GM21526 (cell line): ENCODE results near the gene PNPLA5.

Experiments
- ATAC-seq: cut with Tn5 transposase; IDR thresholded peaks from one replicate; pipeline ENCODE4 v1.9.1; 2021; ENCODE audit warnings: moderate library complexity; ENCODE audit not compliant: unreplicated experiment, low FRiP score

PNPLA5 gene

GRCh38 chr22:43858156-43858895, 33.5 kb downstream of the PNPLA5 start:
- ATAC-seq = no peak

- ATAC-seq = no peak
Observed at GRCh38 chr22:43857367-43857766, 34.4 kb downstream of the PNPLA5 start.

GRCh38 chr22:43855431-43855830, 36.4 kb downstream of the PNPLA5 start:
- no peak for ATAC-seq

GRCh38 chr22:43854786-43855271, 37.0 kb downstream of the PNPLA5 start:
- ATAC-seq = no peak

GRCh38 chr22:43854121-43854785, 37.6 kb downstream of the PNPLA5 start:
- ATAC-seq = no peak

- ATAC-seq = no peak
Observed at GRCh38 chr22:43853328-43853931, 38.4 kb downstream of the PNPLA5 start.

GRCh38 chr22:43852573-43853327, 39.1 kb downstream of the PNPLA5 start:
- no peak for ATAC-seq

GRCh38 chr22:43851979-43852307, 39.9 kb downstream of the PNPLA5 start:
- no peak for ATAC-seq

- no peak for ATAC-seq
Observed at GRCh38 chr22:43851058-43851978, 40.5 kb downstream of the PNPLA5 start.

GRCh38 chr22:43850529-43850928, 41.3 kb downstream of the PNPLA5 start:
- no peak for ATAC-seq

GRCh38 chr22:43849731-43850130, 42.1 kb downstream of the PNPLA5 start:
- no peak for ATAC-seq

GRCh38 chr22:43848366-43849171, 43.2 kb downstream of the PNPLA5 start:
- ATAC-seq = no peak

- ATAC-seq = no peak
Observed at GRCh38 chr22:43847376-43848289, 44.2 kb downstream of the PNPLA5 start.

- no peak for ATAC-seq
Observed at GRCh38 chr22:43846966-43847365, 44.8 kb downstream of the PNPLA5 start.

- no peak for ATAC-seq
Observed at GRCh38 chr22:43845981-43846380, 45.8 kb downstream of the PNPLA5 start.

- no peak for ATAC-seq
Observed at GRCh38 chr22:43844560-43845545, 47.0 kb downstream of the PNPLA5 start.
